OCI-LY1 (cell line): ENCODE data around the gene ACAP2.

Experiments used
- H2AFZ ChIP-seq: fragments of 200-600 bp; sonication (generic), shearing (Covaris generic); 2 replicates; pipeline ENCODE4 v1.6.0; 2014; ENCODE audit warnings: antibody characterized with exemption, mild to moderate bottlenecking, low read length
- H3F3A ChIP-seq: fragments of 200-600 bp; sonication (generic), shearing (Covaris generic); 2 replicates; pipeline ENCODE4 v1.6.0; 2014; ENCODE audit warnings: mild to moderate bottlenecking, antibody characterized with exemption, low read length, moderate library complexity; ENCODE audit not compliant: insufficient read depth
- H3K27ac ChIP-seq: fragments of 200-600 bp; sonication (generic); 2 replicates; pipeline ENCODE4 v1.5.1; 2014; ENCODE audit warnings: low read length, mixed run types, mild to moderate bottlenecking, low read depth; ENCODE audit not compliant: poor library complexity, severe bottlenecking
- H3K27me3 ChIP-seq: fragments of 200-600 bp; sonication (generic); 2 replicates; pipeline ENCODE4 v1.6.0; 2014; ENCODE audit warnings: antibody characterized with exemption, mild to moderate bottlenecking, low read length, moderate library complexity; ENCODE audit not compliant: insufficient read depth
- H3K36me3 ChIP-seq: fragments of 200-600 bp; sonication (generic); 2 replicates; pipeline ENCODE4 v1.6.1; 2014; ENCODE audit warnings: mild to moderate bottlenecking, antibody characterized with exemption, low read length, moderate library complexity, mixed read lengths; ENCODE audit not compliant: insufficient read depth
- H3K4me1 ChIP-seq: fragments of 200-600 bp; sonication (generic); 2 replicates; pipeline ENCODE4 v1.5.1; 2014; ENCODE audit warnings: mild to moderate bottlenecking, low read length, moderate library complexity; ENCODE audit not compliant: insufficient read depth, severe bottlenecking
- H3K4me2 ChIP-seq: fragments of 200-600 bp; sonication (generic), shearing (Covaris generic); 2 replicates; pipeline ENCODE4 v1.6.1; 2014; ENCODE audit warnings: low read length
- H3K4me3 ChIP-seq: fragments of 200-600 bp; sonication (generic); 2 replicates; pipeline ENCODE4 v1.5.1; 2014; ENCODE audit warnings: low read length, low read depth, mild to moderate bottlenecking, mixed read lengths; ENCODE audit not compliant: poor library complexity, severe bottlenecking
- H3K79me2 ChIP-seq: fragments of 200-600 bp; shearing (Covaris generic); 2 replicates; pipeline ENCODE4 v1.6.1; 2016; ENCODE audit warnings: mixed run types, low read length, mixed read lengths; ENCODE audit not compliant: insufficient read depth
- H3K9ac ChIP-seq: fragments of 200-600 bp; sonication (generic), shearing (Covaris generic); 2 replicates; pipeline ENCODE4 v1.6.1; 2014; ENCODE audit warnings: mild to moderate bottlenecking, low read length, mixed read lengths
- H3K9me2 ChIP-seq: fragments of 200-600 bp; sonication (generic), shearing (Covaris generic); 2 replicates; pipeline ENCODE4 v1.6.1; 2014; ENCODE audit warnings: low read depth, mild to moderate bottlenecking, low read length, mixed read lengths
- H3K9me3 ChIP-seq: fragments of 200-600 bp; shearing (Covaris generic); 2 replicates; pipeline ENCODE4 v1.6.1; 2014; ENCODE audit warnings: low read length, mixed read lengths
- H4K20me1 ChIP-seq: fragments of 200-600 bp; sonication (generic), shearing (Covaris generic); 2 replicates; pipeline ENCODE4 v1.6.0; 2016; ENCODE audit warnings: mild to moderate bottlenecking, low read length; ENCODE audit not compliant: insufficient read depth
- EZH2 ChIP-seq: fragments of 200-600 bp; sonication (generic), shearing (Covaris generic); IDR thresholded peaks from 2 replicates; pipeline ENCODE4 v1.8.0; 2017; ENCODE audit warnings: borderline replicate concordance, mixed run types, mild to moderate bottlenecking, antibody characterized with exemption, low read length, moderate library complexity, mixed read lengths
- TF ChIP-seq, protein P1 (sequence below): fragments of 200-600 bp; sonication (generic), shearing (Covaris generic); IDR thresholded peaks from 2 replicates; pipeline ENCODE4 v1.5.1; 2017; ENCODE audit warnings: mild to moderate bottlenecking, antibody characterized with exemption, low read length, moderate library complexity, mixed read lengths

The ACAP2 gene

DNA sequence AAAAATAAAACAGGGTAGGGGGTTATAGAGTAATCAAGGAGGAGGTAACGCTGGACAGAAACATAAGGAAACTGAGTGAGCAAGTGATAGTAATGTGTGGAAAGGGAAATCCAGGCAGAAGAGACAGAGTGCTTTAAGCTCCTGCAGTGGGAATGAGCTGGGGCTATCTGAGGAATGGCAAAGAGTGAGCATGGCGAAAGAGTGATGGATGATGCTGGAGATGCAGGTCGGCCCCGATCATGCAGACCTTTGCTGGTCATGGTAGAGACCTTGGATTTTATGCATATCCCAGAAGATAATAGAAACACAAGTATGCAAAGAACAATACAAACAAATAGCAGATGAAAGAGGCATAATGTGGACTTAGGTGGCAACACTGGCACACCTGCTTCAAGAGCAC, 26.0 kb upstream of the ACAP2 start:
- no peak overlapping the region for H2AFZ ChIP-seq
- H3K4me3 ChIP-seq: no peak overlapping the region
- no peak overlapping the region for H3K27ac ChIP-seq
- no peak overlapping the region for H3K9ac ChIP-seq
- H3K27me3 ChIP-seq: peaks cover 14% of the 10 kb centered on the region; the same call in 1 of the 2 replicates
- no peaks in the 10 kb centered on the region for H3K79me2 ChIP-seq
- peaks cover 31% of the 10 kb centered on the region for H3K9me3 ChIP-seq
- TF ChIP-seq, protein P1, sequence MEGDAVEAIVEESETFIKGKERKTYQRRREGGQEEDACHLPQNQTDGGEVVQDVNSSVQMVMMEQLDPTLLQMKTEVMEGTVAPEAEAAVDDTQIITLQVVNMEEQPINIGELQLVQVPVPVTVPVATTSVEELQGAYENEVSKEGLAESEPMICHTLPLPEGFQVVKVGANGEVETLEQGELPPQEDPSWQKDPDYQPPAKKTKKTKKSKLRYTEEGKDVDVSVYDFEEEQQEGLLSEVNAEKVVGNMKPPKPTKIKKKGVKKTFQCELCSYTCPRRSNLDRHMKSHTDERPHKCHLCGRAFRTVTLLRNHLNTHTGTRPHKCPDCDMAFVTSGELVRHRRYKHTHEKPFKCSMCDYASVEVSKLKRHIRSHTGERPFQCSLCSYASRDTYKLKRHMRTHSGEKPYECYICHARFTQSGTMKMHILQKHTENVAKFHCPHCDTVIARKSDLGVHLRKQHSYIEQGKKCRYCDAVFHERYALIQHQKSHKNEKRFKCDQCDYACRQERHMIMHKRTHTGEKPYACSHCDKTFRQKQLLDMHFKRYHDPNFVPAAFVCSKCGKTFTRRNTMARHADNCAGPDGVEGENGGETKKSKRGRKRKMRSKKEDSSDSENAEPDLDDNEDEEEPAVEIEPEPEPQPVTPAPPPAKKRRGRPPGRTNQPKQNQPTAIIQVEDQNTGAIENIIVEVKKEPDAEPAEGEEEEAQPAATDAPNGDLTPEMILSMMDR: no peak
- no peak for TF ChIP-seq EZH2
- no peaks in the 10 kb centered on the region for H3K9me2 ChIP-seq
- H3K4me2 ChIP-seq: no peak overlapping the region
- no peaks in the 10 kb centered on the region; the same call in 1 of the 2 replicates for H3K36me3 ChIP-seq
- no peaks in the 10 kb centered on the region for H3K4me1 ChIP-seq
- no peaks in the 10 kb centered on the region for H4K20me1 ChIP-seq
- no peaks in the 10 kb centered on the region for H3F3A ChIP-seq

DNA sequence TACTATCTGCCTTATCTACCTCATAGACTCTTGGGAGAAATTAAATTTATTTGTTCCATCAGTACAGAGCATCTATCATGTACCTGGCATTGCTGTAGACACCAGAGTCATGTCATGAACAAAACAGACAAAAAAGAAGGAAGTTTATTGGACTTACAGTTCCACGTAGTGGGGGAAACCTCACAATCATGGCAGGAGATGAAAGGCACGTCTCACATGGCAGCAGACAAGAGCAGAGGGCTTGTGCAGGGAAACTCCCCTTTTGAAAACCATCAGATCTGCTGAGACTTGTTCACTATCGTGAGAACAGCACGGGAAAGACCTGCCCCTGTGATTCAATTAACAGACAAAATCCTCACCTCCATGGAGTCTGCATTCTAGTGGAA, 25.6 kb upstream of the ACAP2 start:
- H3F3A ChIP-seq: no peaks in the 10 kb centered on the region
- H3K9ac ChIP-seq: no peak overlapping the region
- peaks cover 31% of the 10 kb centered on the region for H3K9me3 ChIP-seq
- H3K9me2 ChIP-seq: no peaks in the 10 kb centered on the region
- H4K20me1 ChIP-seq: no peaks in the 10 kb centered on the region
- H3K79me2 ChIP-seq: no peaks in the 10 kb centered on the region
- H3K4me3 ChIP-seq: no peak overlapping the region
- no peaks in the 10 kb centered on the region for H3K4me1 ChIP-seq
- H3K36me3 ChIP-seq: no peaks in the 10 kb centered on the region; the same call in 1 of the 2 replicates
- H3K27me3 ChIP-seq: peaks cover 14% of the 10 kb centered on the region; the same call in 1 of the 2 replicates
- TF ChIP-seq, protein P1: no peak
- no peak for TF ChIP-seq EZH2
- no peak overlapping the region for H3K4me2 ChIP-seq
- no peak overlapping the region for H2AFZ ChIP-seq
- H3K27ac ChIP-seq: no peak overlapping the region

DNA sequence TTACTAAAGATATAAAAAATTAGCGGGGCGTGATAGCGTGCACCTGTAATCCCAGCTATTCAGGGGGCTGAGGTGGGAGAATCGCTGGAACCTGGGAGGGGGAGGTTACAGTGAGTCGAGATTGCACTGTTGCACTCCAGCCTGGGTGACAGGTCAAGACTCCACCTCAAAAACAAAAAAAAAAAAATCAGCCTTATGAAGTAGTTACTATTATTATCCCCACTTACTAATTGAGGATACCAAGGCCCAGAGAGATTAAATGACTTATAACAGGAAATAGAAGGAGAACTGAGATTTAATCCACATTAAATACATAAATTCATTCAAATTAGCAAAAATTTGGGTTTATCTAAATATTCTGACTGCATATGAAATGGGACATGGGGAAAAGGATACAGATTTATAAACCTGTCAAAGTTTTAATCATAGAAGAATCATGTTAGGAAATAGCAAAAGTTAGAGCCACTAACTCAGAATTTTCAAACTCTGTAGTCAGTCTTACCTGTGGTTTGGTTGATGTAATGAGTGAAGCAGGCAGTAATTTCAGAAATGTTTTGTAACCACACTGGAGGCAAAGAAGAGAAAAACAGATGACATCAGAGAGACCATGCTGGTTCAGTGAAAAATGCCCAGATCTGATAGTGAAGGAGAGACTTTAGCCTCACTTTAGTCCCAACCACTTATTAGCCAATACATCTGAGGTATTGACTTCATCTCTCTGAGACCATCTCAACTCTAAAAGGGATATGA, 25.0 kb upstream of the ACAP2 start:
- H3K9me2 ChIP-seq: no peaks in the 10 kb centered on the region
- no peaks in the 10 kb centered on the region for H4K20me1 ChIP-seq
- no peak overlapping the region for H3K9ac ChIP-seq
- H3K27ac ChIP-seq: no peak overlapping the region
- H3K36me3 ChIP-seq: no peaks in the 10 kb centered on the region; the same call in 1 of the 2 replicates
- H3K79me2 ChIP-seq: no peaks in the 10 kb centered on the region
- TF ChIP-seq EZH2: no peak
- TF ChIP-seq, protein P1: no peak
- H3K4me3 ChIP-seq: no peak overlapping the region
- no peaks in the 10 kb centered on the region for H3F3A ChIP-seq
- no peak overlapping the region for H3K4me2 ChIP-seq
- H2AFZ ChIP-seq: no peak overlapping the region
- peaks cover 14% of the 10 kb centered on the region; the same call in 1 of the 2 replicates for H3K27me3 ChIP-seq
- peaks cover 31% of the 10 kb centered on the region for H3K9me3 ChIP-seq
- no peaks in the 10 kb centered on the region for H3K4me1 ChIP-seq
